Measurements from ENCODE around the gene BCL7A. TPM values are rescaled to one million over a fixed set of nuclear protein-coding genes. Genes with fewer than 3 reads are reported as not detected.
A peak's percentile ranks its signal among the peaks of the same experiment; 100 is the strongest.
"Not testable (repeated sequence)": the region's sequence is repeated elsewhere in the genome, so short reads cannot be mapped to it uniquely, and the experiment has no call there.

Gene BCL7A
- total RNA-seq, 4 donors from 2014 or later, result 15.9 to 30.9 (median 22.7) TPM

GRCh38 chr12:122104844-122105243 lies 83.2 kb downstream of the BCL7A start:
- no peaks in the 10 kb centered on the region for H3K27me3 ChIP-seq
- H3K9me3 ChIP-seq, result no peaks in the 10 kb centered on the region
- no peak overlapping the region for H3K4me3 ChIP-seq
- peaks cover 44% of the 10 kb centered on the region for H3K4me1 ChIP-seq
- no peak overlapping the region for H3K27ac ChIP-seq
- H3K36me3 ChIP-seq, result no peaks in the 10 kb centered on the region
- 63% methylated on average over 7 of the region's 7 CpGs for WGBS
- DNase-seq (ENCODE audit: low spot score in 2 of 2), result peak in 1 of 2 donors; percentile 42
- no peak for TF ChIP-seq CTCF (IDR thresholded peaks at IDR 0.05)
- no peak for TF ChIP-seq POLR2AphosphoS5 (IDR thresholded peaks at IDR 0.05)
- TF ChIP-seq POLR2A (IDR thresholded peaks at IDR 0.05), result no peak
- no peak for TF ChIP-seq EP300 (IDR thresholded peaks at IDR 0.05)

GRCh38 chr12:122105496-122105895 lies 83.8 kb downstream of the BCL7A start:
- peak in 1 of 2 donors; percentile 22 for DNase-seq (ENCODE audit: low spot score in 2 of 2)
- H3K4me3 ChIP-seq, H3K27me3 ChIP-seq, H3K27ac ChIP-seq, H3K36me3 ChIP-seq, H3K9me3 ChIP-seq: not testable (repeated sequence)
- WGBS, result 79% methylated on average over 11 of the region's 11 CpGs
- peaks cover 37% of the 10 kb centered on the region for H3K4me1 ChIP-seq

- Histone ChIP-seq H3K9me3 (no peaks in the 10 kb centered on the region), H3K4me1 (peaks cover 35% of the 10 kb centered on the region), H3K27me3 (no peaks in the 10 kb centered on the region), H3K4me3 (no peak overlapping the region), H3K27ac (no peak overlapping the region), H3K36me3 (no peaks in the 10 kb centered on the region)
- WGBS, result 81% methylated on average over 6 of the region's 8 CpGs
- TF ChIP-seq POLR2AphosphoS5 (IDR thresholded peaks at IDR 0.05) (no peak), POLR2A (IDR thresholded peaks at IDR 0.05) (no peak), EP300 (IDR thresholded peaks at IDR 0.05) (no peak), CTCF (IDR thresholded peaks at IDR 0.05) (no peak)
- DNase-seq (ENCODE audit: low spot score in 2 of 2), result peak in 1 of 2 donors; percentile 40
Observed at GRCh38 chr12:122106843-122107242, 85.2 kb downstream of the BCL7A start.

GRCh38 chr12:122107261-122107660 lies 85.6 kb downstream of the BCL7A start:
- WGBS, result 67% methylated on average over 6 of the region's 6 CpGs
- H3K27ac ChIP-seq, result no peak overlapping the region
- peak in 1 of 2 donors; percentile 34 for DNase-seq (ENCODE audit: low spot score in 2 of 2)
- H3K4me1 ChIP-seq, result peaks cover 35% of the 10 kb centered on the region
- H3K27me3 ChIP-seq, result no peaks in the 10 kb centered on the region
- TF ChIP-seq CTCF (IDR thresholded peaks at IDR 0.05) (no peak), POLR2A (IDR thresholded peaks at IDR 0.05) (no peak), EP300 (IDR thresholded peaks at IDR 0.05) (no peak), POLR2AphosphoS5 (IDR thresholded peaks at IDR 0.05) (no peak)
- no peaks in the 10 kb centered on the region for H3K36me3 ChIP-seq
- H3K9me3 ChIP-seq, result no peaks in the 10 kb centered on the region
- H3K4me3 ChIP-seq, result no peak overlapping the region

GRCh38 chr12:122111089-122111641 lies 89.5 kb downstream of the BCL7A start:
- WGBS, result 50% methylated on average over 2 of the region's 2 CpGs
- TF ChIP-seq POLR2A (IDR thresholded peaks at IDR 0.05), result no peak
- no peak for TF ChIP-seq CTCF (IDR thresholded peaks at IDR 0.05)
- TF ChIP-seq EP300 (IDR thresholded peaks at IDR 0.05), result no peak
- TF ChIP-seq POLR2AphosphoS5 (IDR thresholded peaks at IDR 0.05), result no peak
- H3K4me1 ChIP-seq, result peaks cover 31% of the 10 kb centered on the region
- H3K36me3 ChIP-seq, result no peaks in the 10 kb centered on the region
- H3K4me3 ChIP-seq, result no peak overlapping the region
- no peaks in the 10 kb centered on the region for H3K27me3 ChIP-seq
- H3K27ac ChIP-seq, result peak overlapping the region; percentile 59
- no peaks in the 10 kb centered on the region for H3K9me3 ChIP-seq
- DNase-seq (ENCODE audit: low spot score in 2 of 2), result no peak

Other genes with a start within 250 kb of the BCL7A start
- 10 to 100 TPM in 3 of 4 donors, 1 to 10 TPM in 1; 6.6 to 20.4 (median 17.5) TPM for gene RHOF, start 228.2 kb upstream of the BCL7A start, total RNA-seq
- gene SETD1B, start 217.9 kb upstream of the BCL7A start, total RNA-seq, result 10 to 100 TPM; 13.1 to 23.1 (median 19.5) TPM
- gene HPD, start 163.0 kb upstream of the BCL7A start, total RNA-seq, result 1 to 10 TPM in 1 of 4 donors, not detected in 3; 1.4 TPM
- 100 to 1,000 TPM in 1 of 4 donors, 10 to 100 TPM in 3; 44.7 to 102 (median 68.4) TPM for gene PSMD9, start 133.1 kb upstream of the BCL7A start, total RNA-seq
- gene CFAP251, start 103.3 kb upstream of the BCL7A start, total RNA-seq, result 1 to 10 TPM; 2.3 to 4.4 (median 2.6) TPM
- gene MLXIP, start 56.9 kb downstream of the BCL7A start, total RNA-seq, result 10 to 100 TPM; 25.2 to 91.4 (median 35.4) TPM
- not detected for gene IL31, start 152.3 kb downstream of the BCL7A start, total RNA-seq
- 1 to 10 TPM in 1 of 4 donors, not detected in 3; 1.1 TPM for gene LRRC43, start 161.2 kb downstream of the BCL7A start, total RNA-seq
- gene B3GNT4, start 181.8 kb downstream of the BCL7A start, total RNA-seq, result 10 to 100 TPM in 1 of 4 donors, 1 to 10 TPM in 3; 3.3 to 12.9 (median 5.6) TPM
- 10 to 100 TPM; 33.3 to 58.3 (median 53.3) TPM for gene DIABLO, start 204.2 kb downstream of the BCL7A start, total RNA-seq
- gene VPS33A, start 244.6 kb downstream of the BCL7A start, total RNA-seq, result 10 to 100 TPM; 13.6 to 19.4 (median 15.1) TPM

Measured in suprapubic skin (tissue), 4 donors.